GM23338 (cell line): ENCODE measurements around the gene XPNPEP2. TPM values are rescaled to one million over a fixed set of nuclear protein-coding genes. Genes with fewer than 3 reads are reported as not detected.

Experiments used
- ATAC-seq: fragments of 200-7000 bp; cut with Tn5 transposase; 3 replicates; pipeline ENCODE4 v1.9.1; 2020
- DNase-seq: peaks from one replicate; pipeline ENCODE4 v3.0.0-alpha.2; 2015; ENCODE audit warnings: low spot score
- H2AFZ ChIP-seq: fragments of 200-600 bp; sonication (generic); 2 replicates; pipeline ENCODE4 v1.8.0; 2016; ENCODE audit warnings: antibody characterized with exemption, mild to moderate bottlenecking, moderate library complexity
- H3F3A ChIP-seq: fragments of 200-600 bp; sonication (generic); replicated peaks from 2 replicates; pipeline ENCODE4 v1.8.0; 2017; ENCODE audit warnings: antibody characterized with exemption, mixed run types, low read depth
- H3K27ac ChIP-seq: fragments of 200-600 bp; sonication (generic); 2 replicates; pipeline ENCODE4 v1.6.1; 2016; ENCODE audit warnings: low read depth
- H3K27me3 ChIP-seq: fragments of 200-600 bp; sonication (generic); 2 replicates; pipeline ENCODE4 v1.8.0; 2016; ENCODE audit warnings: mild to moderate bottlenecking, mixed run types, moderate library complexity; ENCODE audit not compliant: insufficient read depth
- H3K36me3 ChIP-seq: fragments of 200-600 bp; sonication (generic); 2 replicates; pipeline ENCODE4 v1.8.0; 2016; ENCODE audit warnings: mild to moderate bottlenecking; ENCODE audit not compliant: insufficient read depth
- H3K4me1 ChIP-seq: fragments of 200-600 bp; sonication (generic); 2 replicates; pipeline ENCODE4 v1.8.0; 2016; ENCODE audit warnings: mild to moderate bottlenecking, moderate library complexity; ENCODE audit not compliant: insufficient read depth
- H3K4me2 ChIP-seq: fragments of 200-600 bp; sonication (generic); 2 replicates; pipeline ENCODE4 v1.7.1; 2017; ENCODE audit warnings: mixed run types
- H3K4me3 ChIP-seq: fragments of 200-600 bp; sonication (generic); 2 replicates; pipeline ENCODE4 v1.6.1; 2016; ENCODE audit warnings: mixed run types
- H3K79me2 ChIP-seq: fragments of 200-600 bp; sonication (generic); replicated peaks from 2 replicates; pipeline ENCODE4 v1.8.0; 2017; ENCODE audit warnings: mild to moderate bottlenecking; ENCODE audit not compliant: insufficient read depth
- H3K9me2 ChIP-seq: fragments of 200-600 bp; sonication (generic); 2 replicates; pipeline ENCODE4 v1.8.0; 2017; ENCODE audit not compliant: insufficient read depth
- H4K20me1 ChIP-seq: fragments of 200-600 bp; sonication (generic); replicated peaks from 2 replicates; pipeline ENCODE4 v1.8.0; 2017; ENCODE audit warnings: mild to moderate bottlenecking; ENCODE audit not compliant: insufficient read depth
- H3K27ac Mint-ChIP-seq: 2 replicates; pipeline ENCODE4 v1.8.0; 2020; ENCODE audit warnings: inconsistent platforms, mild to moderate bottlenecking, moderate library complexity, mixed read lengths
- H3K27me3 Mint-ChIP-seq: 3 replicates; pipeline ENCODE4 v1.8.0; 2022; ENCODE audit warnings: low read depth, mild to moderate bottlenecking, moderate library complexity, mixed read lengths, inconsistent platforms; ENCODE audit not compliant: insufficient read depth, poor library complexity
- H3K36me3 Mint-ChIP-seq: 3 replicates; pipeline ENCODE4 v1.8.0; 2021; ENCODE audit warnings: low read depth, mild to moderate bottlenecking, inconsistent platforms, moderate library complexity, mixed read lengths
- H3K4me1 Mint-ChIP-seq: 3 replicates; pipeline ENCODE4 v1.8.0; 2020; ENCODE audit warnings: mild to moderate bottlenecking, inconsistent platforms, mixed read lengths
- H3K4me3 Mint-ChIP-seq: 3 replicates; pipeline ENCODE4 v1.8.0; 2021; ENCODE audit warnings: moderate library complexity, mild to moderate bottlenecking, inconsistent platforms, mixed read lengths
- H3K9me3 Mint-ChIP-seq: 3 replicates; pipeline ENCODE4 v1.8.0; 2020; ENCODE audit warnings: moderate library complexity, mild to moderate bottlenecking, inconsistent platforms, mixed read lengths
- CREB1 ChIP-seq: fragments of 250-450 bp; sonication (Bioruptor Pico); IDR thresholded peaks from 2 replicates; pipeline ENCODE4 v1.5.0; 2020; ENCODE audit warnings: low read depth, mild to moderate bottlenecking, moderate library complexity
- CTCF ChIP-seq, 2 experiments: fragments of 200-600 bp in 1 of 2; sonication (generic) in 1 of 2; conservative IDR thresholded peaks; 2 replicates each; pipeline versions ENCODE4 v1.5.1 to v1.6.1; 2016 to 2017; ENCODE audit warnings: antibody characterized with exemption in 2 of 2, low read depth in 2 of 2, mild to moderate bottlenecking in 2 of 2, moderate library complexity in 1 of 2
- ETS1 ChIP-seq: IDR thresholded peaks from 2 replicates; pipeline ENCODE4 v1.6.1; 2016; ENCODE audit warnings: antibody characterized with exemption
- EZH2 ChIP-seq: fragments of 200-600 bp; sonication (generic); IDR thresholded peaks from one replicate; pipeline ENCODE4 v1.8.0; 2017; ENCODE audit warnings: antibody characterized with exemption, mild to moderate bottlenecking, low read depth; ENCODE audit not compliant: unreplicated experiment
- EZH2phosphoT487 ChIP-seq: fragments of 200-600 bp; sonication (generic); IDR thresholded peaks from one replicate; pipeline ENCODE4 v1.8.1; 2018; ENCODE audit warnings: antibody characterized with exemption; ENCODE audit not compliant: unreplicated experiment
- JUNB ChIP-seq: IDR thresholded peaks from one replicate; pipeline ENCODE4 v1.6.1; 2016; ENCODE audit warnings: antibody characterized with exemption; ENCODE audit not compliant: unreplicated experiment
- NANOG ChIP-seq: IDR thresholded peaks from 2 replicates; pipeline ENCODE4 v1.6.1; 2016; ENCODE audit warnings: antibody characterized with exemption, borderline replicate concordance
- POLR2AphosphoS5 ChIP-seq: IDR thresholded peaks from 2 replicates; pipeline ENCODE4 v1.6.1; 2016; ENCODE audit warnings: antibody characterized with exemption, low read depth
- REST ChIP-seq: IDR thresholded peaks from one replicate; pipeline ENCODE4 v1.6.1; 2018; ENCODE audit warnings: antibody characterized with exemption; ENCODE audit not compliant: unreplicated experiment
- STAT1 ChIP-seq: IDR thresholded peaks from one replicate; pipeline ENCODE4 v1.6.1; 2016; ENCODE audit warnings: antibody characterized with exemption; ENCODE audit not compliant: unreplicated experiment
- ZNF114 ChIP-seq: fragments of 250-450 bp; sonication (Bioruptor Pico); IDR thresholded peaks from 2 replicates; pipeline ENCODE4 v1.5.0; 2020; ENCODE audit warnings: mild to moderate bottlenecking, moderate library complexity
- ZNF331 ChIP-seq: fragments of 250-450 bp; sonication (Bioruptor Pico); IDR thresholded peaks from 2 replicates; pipeline ENCODE4 v1.5.0; 2020; ENCODE audit warnings: low read depth, mild to moderate bottlenecking, moderate library complexity
- ZNF462 ChIP-seq: fragments of 250-450 bp; sonication (Bioruptor Pico); IDR thresholded peaks from 2 replicates; pipeline ENCODE4 v1.5.0; 2020; ENCODE audit warnings: mild to moderate bottlenecking, moderate library complexity
- polyA plus RNA-seq: library from polyadenylated mRNA; unstranded; fragments of >200 nt; fragmentation: Nextera tagmentation; extraction: Ambion mirVana; gene quantifications from 2 replicates; pipeline ENCODE4 v1.2.1, GENCODE V29; 2016
- total RNA-seq: library from RNA; depleted of rRNA; stranded (reverse); fragments of >200 nt; shearing (Covaris generic); gene quantifications from 2 replicates; pipeline ENCODE4 v1.2.3, GENCODE V29; 2014

The XPNPEP2 gene
- total and polyA plus RNA-seq, 2 experiments from 2014 or later: not detected

- H3K4me3 Mint-ChIP-seq: peak overlapping the region; percentile 21; the same call in 1 of the 3 replicates
- no peak overlapping the region for H3K27ac Mint-ChIP-seq
- H2AFZ ChIP-seq: peak overlapping the region; percentile 52; the same call in 1 of the 2 replicates
These were observed 799 bp downstream of the XPNPEP2 start for GRCh38 chrX:129739578-129739977.

More at GRCh38 chrX:129739578-129739977, 799 bp downstream of the XPNPEP2 start:
- no peak overlapping the region for H3K4me2 ChIP-seq
- H3K4me3 ChIP-seq: no peak overlapping the region
- H3K36me3 ChIP-seq: no peaks in the 10 kb centered on the region
- Mint-ChIP-seq H3K9me3 (no peaks in the 10 kb centered on the region), H3K36me3 (no peaks in the 10 kb centered on the region), H3K27me3 (peaks cover 6% of the 10 kb centered on the region), H3K4me1 (peaks cover 23% of the 10 kb centered on the region)
- no peak for ATAC-seq
- no peak overlapping the region for H3K27ac ChIP-seq
- H3K9me2 ChIP-seq: no peaks in the 10 kb centered on the region
- H3K27me3 ChIP-seq: no peaks in the 10 kb centered on the region
- H3K79me2 ChIP-seq: no peaks in the 10 kb centered on the region
- H4K20me1 ChIP-seq: no peaks in the 10 kb centered on the region
- no peak for TF ChIP-seq CREB1
- TF ChIP-seq EZH2: no peak
- TF ChIP-seq ETS1: no peak
- TF ChIP-seq ZNF462: no peak
- TF ChIP-seq EZH2phosphoT487: no peak
- no peak for TF ChIP-seq JUNB
- no peak for TF ChIP-seq NANOG
- no peak for TF ChIP-seq STAT1
- TF ChIP-seq ZNF114 (CRISPR knock-in tag): no peak
- no peak for TF ChIP-seq REST
- no peak for TF ChIP-seq CTCF (conservative IDR thresholded peaks at IDR 0.05; ENCODE audit: low read depth in 2 of 2)
- TF ChIP-seq POLR2AphosphoS5: no peak
- no peak for TF ChIP-seq ZNF331 (CRISPR knock-in tag)
- DNase-seq: peak; percentile 17
- H3F3A ChIP-seq: no peaks in the 10 kb centered on the region
- no peaks in the 10 kb centered on the region; the same call in 1 of the 2 replicates for H3K4me1 ChIP-seq
